ENCODE results near the gene GULP1.

GULP1 gene

GRCh38 chr2:188610050-188610444, 318.4 kb downstream of the GULP1 start:
- no peak for DNase-seq

- DNase-seq = no peak
Observed at GRCh38 chr2:188610827-188611226, 319.2 kb downstream of the GULP1 start.

DNA sequence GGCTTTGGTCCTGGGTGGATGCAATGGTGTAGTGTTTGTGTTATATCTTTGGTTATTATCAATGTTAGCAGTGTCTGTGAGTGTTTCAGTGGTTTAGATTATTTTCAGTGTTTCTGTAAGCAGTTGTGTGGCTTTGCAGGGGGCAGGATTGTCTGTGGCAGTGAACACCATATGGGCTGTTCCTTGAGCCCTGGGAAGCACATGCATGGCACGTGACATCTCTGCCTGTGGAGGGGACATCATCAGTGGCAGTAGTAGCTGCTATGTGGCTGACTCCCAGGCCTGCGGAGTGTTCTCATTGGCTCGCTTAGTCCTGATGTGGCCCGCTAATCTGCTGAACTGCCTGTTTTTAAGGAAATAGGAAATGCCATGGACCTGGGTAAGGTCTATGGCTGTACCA, 327.5 kb downstream of the GULP1 start:
- DNase-seq = no peak

DNA sequence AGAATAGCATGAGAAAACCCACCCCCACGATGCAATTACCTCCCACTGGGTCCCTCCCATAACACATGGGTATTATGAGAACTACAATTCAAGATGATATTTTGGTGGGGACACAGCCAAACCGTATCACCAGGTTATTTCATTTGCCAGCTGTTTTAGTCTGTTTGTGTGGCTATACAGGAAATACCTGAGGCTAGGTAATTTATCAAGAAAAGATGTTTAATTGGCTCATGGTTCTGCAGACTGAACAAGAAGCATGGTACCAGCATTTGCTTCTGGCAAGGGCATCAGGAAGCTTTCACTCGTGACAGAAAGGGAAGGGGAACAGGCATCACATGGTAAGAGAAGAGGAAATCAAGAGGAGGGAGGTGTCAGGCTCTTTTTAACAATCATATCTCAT, 329.2 kb downstream of the GULP1 start:
- DNase-seq = no peak

GRCh38 chr2:188622601-188623260, 331.1 kb downstream of the GULP1 start:
- no peak for DNase-seq

- no peak for DNase-seq
Observed at GRCh38 chr2:188623995-188624643, 332.4 kb downstream of the GULP1 start.

- no peak for DNase-seq
Observed at GRCh38 chr2:188627471-188627870, 335.8 kb downstream of the GULP1 start.

- DNase-seq = no peak
Observed at GRCh38 chr2:188628989-188629752, 337.5 kb downstream of the GULP1 start.

- DNase-seq = no peak
Observed at GRCh38 chr2:188629753-188630527, 338.3 kb downstream of the GULP1 start.

- DNase-seq = no peak
Observed at GRCh38 chr2:188631037-188631809, 339.5 kb downstream of the GULP1 start.

- no peak for DNase-seq
Observed at GRCh38 chr2:188634656-188635055, 343.0 kb downstream of the GULP1 start.
